Activated T-cell treated with anti-CD3 and anti-CD28 coated beads for 4 hours (primary cell): ENCODE results near the gene CDH4.

Experiments used
- DNase-seq: peaks from one replicate; pipeline ENCODE4 v3.0.0-alpha.2; 2020

CDH4 gene

GRCh38 chr20:61663521-61664425 is 411.7 kb downstream of the CDH4 start:
- no peak for DNase-seq

GRCh38 chr20:61664556-61665320 is 412.7 kb downstream of the CDH4 start:
- no peak for DNase-seq

DNA sequence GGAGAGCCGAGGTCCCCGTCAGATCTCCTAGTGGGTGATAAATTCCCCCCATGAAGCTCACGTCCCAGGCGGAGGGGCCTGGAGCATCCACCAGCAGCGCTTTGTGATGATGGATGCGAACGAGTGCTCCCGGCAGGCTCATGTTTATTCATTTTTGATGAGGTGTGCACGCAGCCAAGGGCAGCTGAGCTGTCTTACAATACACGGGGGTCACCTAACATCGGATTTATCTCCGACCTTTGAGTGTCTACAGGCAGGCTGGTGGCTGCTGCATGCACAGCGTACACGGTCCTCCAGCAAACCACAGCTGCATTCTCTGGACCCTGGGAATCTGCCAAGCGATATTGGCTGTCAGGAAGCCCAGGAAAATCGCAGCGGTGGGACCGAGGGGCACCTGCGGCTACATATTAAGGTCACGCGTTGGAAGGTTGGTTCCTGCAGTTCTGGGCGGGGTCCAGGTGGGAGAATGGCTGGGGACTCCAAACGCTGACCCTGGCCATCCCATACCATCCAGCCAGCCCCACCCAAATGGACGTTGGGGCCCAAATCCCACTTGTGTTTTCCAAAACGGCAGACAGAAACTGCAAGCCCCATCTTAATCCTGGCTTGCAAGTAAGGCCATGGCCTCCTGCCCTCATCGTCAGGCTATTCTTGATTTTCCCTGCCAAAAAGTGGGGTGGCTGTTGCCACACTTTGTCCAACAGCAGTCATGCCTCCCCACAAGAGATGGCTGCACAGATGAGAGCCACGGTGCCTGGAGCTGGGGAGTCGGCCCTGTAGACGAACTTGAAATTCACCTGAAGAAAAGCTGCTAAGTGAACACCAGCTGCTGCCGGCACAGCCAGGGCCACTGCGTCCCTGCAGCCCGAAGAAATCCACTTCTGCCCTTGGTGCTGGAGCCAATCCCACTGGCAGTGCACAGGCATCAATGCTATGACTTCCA is 413.7 kb downstream of the CDH4 start:
- DNase-seq, result no peak

DNA sequence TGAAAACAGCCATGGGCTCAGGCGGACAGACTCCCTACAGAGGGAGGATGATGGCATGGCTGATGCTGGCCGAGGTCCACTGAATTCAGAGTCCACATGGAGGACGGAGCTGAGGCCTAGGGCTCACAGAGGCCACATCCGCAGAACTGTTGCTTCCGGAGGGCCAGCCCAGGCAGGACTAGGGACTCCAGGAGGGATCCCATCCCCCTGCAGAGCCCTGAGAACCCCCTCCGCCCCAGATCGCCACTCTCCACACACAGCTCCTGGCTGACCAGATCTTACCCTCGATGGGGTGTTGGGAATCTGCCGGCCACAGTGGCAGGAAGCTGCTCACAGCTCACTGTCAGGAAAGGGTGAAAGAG is 414.4 kb downstream of the CDH4 start:
- no peak for DNase-seq

DNA sequence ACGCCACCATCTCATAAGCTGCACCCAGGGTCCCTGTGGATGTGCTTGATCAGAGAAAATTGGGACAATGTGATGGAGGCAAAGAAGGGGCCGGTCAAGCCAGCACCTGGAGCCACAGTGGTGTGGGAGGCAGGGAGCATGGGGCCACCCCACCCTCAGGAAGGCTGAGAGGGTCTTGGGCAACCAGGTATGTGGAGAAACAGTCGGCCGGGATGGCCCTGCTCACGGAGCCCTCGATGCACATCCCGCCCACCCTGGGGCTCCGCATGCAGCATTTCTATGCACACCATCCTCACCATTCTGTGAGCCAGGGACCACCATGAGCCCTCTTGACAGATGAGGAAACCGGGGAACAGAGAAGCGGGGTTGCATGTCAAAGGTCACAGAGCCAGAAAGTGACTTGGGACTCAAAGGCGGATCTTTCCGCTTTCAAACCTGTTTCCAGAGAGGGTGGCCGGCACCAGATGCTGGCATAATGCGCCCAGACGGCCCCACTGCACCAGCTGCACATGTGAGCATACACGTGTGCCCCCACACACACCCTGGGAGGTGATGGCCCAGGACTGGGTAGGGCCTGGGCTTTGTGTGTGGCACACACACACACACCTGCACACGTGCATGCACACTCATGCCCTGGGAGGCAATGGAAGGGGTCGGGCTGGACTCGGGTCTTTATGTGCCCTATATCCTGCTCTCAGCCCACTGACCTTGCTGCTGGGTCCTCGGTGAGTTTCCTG is 415.2 kb downstream of the CDH4 start:
- no peak for DNase-seq

- no peak for DNase-seq
Observed at GRCh38 chr20:61668065-61668650, 416.1 kb downstream of the CDH4 start.

DNA sequence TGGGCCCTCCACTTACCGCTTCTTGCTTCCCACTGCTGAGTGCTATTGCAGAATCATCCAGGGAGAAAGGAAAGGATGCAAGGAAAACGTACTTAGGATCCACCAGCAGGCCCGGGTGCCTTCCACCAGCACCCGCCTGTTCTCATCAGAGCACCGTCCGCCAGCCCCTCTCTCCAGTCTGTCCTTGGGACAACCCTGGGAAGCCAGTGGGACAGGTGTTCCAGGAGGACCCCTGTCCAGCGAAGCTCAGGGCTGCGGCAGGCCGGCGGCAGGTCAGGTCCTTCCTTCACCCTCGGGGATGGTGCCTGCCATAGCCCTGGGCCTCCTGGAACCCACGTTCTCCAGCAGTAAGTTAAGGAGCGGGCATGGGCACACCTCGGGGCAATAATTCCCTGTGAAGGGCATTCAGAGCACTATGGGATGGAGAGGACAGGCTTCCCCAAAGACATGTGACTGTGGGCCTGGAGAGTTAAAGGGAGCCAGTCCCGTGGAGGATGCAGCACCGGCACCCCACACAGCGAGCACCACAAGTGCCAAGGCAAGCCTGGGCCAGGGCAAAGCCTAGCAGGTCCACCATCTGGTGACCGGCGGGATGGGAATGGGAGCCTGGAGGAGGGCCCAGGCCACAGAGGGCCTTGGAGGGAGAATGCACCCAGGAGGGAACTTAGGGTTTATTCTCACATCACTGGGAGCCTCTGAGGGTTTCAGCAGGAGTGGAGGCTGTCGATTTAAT is 416.9 kb downstream of the CDH4 start:
- DNase-seq, result no peak

GRCh38 chr20:61670274-61670673 is 418.2 kb downstream of the CDH4 start:
- no peak for DNase-seq

DNA sequence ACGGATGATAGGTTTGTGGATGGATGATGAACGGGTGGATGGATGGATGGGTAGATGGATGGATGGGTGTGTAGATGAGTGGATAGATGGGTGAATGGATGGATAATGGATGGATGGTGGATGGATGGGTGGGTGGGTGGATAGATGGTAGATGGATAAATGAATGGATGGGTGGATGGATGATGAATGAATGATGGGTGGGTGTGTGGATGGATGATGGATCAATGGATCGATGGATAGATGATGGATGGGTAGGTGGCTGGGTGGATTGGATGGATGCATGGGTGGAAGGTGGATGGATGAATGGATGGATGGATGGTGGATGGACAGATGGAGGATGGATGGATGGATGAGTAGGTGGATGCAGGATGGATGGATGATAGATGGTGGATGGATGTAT is 419.5 kb downstream of the CDH4 start:
- no peak for DNase-seq

DNA sequence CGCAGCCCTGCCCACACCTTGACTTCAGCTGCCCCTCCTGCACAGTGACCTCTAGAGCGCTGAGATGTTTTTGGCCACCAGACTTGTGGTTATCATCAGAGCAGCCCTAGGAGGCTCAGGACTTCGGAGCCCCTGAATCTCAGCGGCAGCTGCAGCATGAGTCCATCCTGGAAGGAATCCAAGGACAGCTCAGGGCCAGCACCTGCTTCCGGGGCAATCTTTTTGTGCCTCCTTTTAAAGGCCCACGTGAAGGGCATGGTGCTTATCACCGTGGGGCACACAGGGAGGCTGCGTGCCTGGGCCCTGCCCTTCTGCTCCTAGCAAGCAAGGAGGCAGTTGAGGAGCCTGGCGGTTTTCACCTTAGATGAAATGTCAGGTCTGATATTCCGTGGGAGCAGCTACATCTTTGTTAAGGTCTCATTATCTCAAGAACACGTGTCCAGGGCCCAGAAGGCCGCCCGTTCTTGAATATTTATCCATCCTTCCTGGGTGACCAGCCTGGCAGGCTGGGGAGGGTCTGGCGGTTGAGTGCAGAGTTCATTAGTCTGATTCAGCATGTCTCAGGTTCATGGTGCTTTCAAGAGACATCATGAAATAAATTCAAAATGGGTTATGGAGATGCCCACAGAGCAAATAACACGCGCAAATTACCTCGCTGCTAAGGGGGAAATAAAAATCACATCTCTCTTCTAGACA is 421.2 kb downstream of the CDH4 start:
- DNase-seq, result no peak

DNA sequence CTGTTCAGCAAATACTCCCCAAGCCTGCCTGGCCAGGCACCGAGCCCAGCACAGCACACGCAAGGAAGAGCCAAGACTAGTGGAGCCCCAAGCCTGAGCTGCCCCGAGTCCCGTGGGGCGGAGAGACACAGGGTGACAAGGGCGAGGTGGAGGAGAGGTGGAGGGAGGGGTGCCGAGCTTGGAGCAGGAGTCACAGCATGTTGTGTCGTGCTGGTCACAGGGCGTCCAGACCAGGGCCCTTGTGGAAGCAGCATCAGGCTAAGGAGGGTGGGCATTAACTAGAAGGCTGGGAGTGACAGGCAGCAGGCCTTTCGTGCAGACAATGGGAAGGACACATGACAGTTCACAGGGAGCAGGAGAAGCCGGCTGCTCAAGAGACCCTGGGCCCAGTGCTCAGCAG is 422.1 kb downstream of the CDH4 start:
- no peak for DNase-seq

- DNase-seq, result no peak
Observed at GRCh38 chr20:61674688-61675087, 422.6 kb downstream of the CDH4 start.

DNA sequence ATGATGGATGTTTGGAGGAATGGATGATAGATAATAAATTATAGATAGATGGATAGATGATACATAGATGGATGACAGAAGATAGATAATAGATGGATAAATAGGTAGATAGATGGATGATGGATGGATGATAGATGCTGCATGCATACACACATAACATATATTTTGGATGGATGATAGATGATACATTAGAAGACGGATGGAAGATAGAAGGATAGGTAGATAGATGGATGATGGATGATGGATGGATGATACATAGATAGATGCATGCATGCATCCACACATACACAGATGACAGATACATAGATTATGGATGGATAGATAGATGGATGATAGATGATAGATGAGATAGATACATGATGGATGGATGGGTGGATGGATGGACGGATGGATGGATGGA is 425.9 kb downstream of the CDH4 start:
- DNase-seq, result no peak

GRCh38 chr20:61678437-61678836 is 426.4 kb downstream of the CDH4 start:
- DNase-seq, result no peak

GRCh38 chr20:61679473-61679872 is 427.4 kb downstream of the CDH4 start:
- DNase-seq, result no peak

- DNase-seq, result no peak
Observed at GRCh38 chr20:61680096-61680495, 428.0 kb downstream of the CDH4 start.

DNA sequence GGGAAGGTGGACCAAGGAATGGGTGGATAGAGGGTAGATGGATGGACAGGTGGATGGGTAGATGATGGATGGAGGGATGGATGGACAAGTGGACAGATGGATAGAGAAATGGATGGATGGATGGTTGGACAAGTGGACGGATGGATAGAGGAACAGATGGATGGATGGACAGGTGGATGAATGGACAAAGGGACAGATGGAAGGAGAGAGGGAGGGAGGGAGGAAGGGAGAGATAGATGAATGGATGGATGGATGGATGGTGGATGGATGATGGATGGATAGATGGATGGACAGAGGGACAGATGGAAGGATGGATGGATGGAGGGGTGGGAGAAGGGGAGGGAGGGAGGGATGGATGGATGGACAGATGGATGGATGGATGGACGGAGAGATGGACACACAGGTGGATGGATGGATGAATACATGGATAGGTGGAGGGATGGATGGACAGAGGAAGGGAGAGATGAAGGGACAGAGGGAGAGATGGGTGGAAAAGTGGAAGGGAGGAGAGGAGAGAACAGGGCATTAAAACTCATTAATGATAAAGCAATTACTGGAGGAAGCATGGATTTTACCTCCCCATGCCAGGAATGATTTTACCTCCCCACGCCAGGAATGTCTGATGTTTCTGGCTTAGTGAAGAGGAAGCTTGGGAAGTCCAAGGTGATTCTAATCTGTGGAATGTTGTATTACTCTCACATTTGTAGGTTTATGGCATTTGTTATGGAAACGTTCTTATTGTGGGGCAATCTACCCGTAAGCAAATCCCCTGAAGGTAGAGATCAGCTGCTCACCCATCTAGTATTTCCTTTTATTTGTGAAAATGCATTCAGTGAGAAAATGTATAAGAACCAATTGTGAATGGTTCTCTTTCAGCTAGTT is 430.3 kb downstream of the CDH4 start:
- no peak for DNase-seq

DNA sequence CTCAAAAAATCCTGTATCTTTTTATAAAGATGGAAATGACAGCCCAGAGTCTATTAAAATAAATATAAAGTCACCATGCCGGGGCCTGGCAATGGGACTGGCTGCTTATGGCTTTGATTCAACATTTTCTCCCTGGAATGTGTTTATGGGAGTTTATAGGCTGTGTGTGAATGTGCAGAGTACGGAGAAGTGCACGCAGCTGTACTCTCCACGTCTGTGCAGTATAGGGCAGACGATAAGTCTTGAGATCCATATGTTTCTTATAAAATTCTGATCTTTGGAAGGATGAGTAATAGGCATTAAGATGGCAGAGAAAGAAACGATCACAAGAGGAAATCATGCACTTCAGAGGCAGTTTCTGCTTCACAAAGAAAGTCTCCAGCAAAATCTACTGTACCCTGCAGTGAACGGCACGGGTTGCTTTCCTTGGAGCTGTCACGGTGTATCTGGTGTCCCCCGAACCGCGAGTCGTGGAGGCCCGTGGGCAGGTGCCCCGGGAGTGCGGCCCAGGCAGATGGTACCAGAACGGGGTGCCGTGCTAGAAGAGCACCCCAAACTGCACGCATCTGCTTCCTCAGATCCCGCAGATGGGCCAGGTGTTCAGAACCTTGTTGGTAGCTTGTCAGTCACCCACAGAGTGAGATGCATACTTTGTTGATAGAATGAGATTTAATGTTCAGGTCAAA is 431.1 kb downstream of the CDH4 start:
- DNase-seq, result no peak

DNA sequence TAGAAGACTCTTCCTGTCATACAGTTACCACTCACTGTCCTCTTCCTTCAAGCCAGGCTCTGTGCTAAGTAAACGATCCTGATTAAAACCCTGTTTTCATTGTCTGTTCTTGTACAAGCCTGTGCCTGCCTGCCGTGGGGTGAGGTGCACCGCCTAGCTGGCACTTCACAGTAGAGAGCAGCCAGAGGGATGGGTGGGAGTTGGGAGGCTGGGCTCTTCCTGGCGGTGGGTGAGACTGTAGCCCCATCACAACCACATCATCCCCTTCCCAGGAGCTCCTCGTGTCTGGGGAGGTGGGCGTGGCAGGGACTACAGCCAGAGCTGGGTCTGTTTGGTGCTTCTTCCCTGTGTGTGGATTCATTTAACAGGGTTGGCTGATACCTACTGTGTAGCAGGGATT is 431.7 kb downstream of the CDH4 start:
- DNase-seq, result no peak
